SK-N-SH (cell line): ENCODE data around the gene DGCR6. TPM values are rescaled to one million over a fixed set of nuclear protein-coding genes. Genes with fewer than 3 reads are reported as not detected.

ENCODE experiments used
- CTCF ChIA-PET: fragments of 300-600, 350-600 bp; formaldehyde crosslinking; extraction: SDS; loops from one replicate; lab custom pipeline; 2021; lab: Yijun Ruan, JAX
- POLR2A ChIA-PET: fragments of 350-600 bp; sonication (Branson Sonifier 250); formaldehyde crosslinking; extraction: SDS; loops from one replicate; lab custom pipeline; 2020; ENCODE audit warnings: antibody characterized with exemption, inconsistent platforms; lab: Yijun Ruan, JAX
- DNase-seq: peaks from one replicate; pipeline ENCODE4 v3.0.0; 2012
- H2AFZ ChIP-seq: fragments of 200-600 bp; sonication (generic); 2 replicates; pipeline ENCODE4 v1.8.1; 2016; ENCODE audit warnings: antibody characterized with exemption, mild to moderate bottlenecking, low read depth
- H3F3A ChIP-seq: fragments of 200-600 bp; sonication (generic); replicated peaks from 2 replicates; pipeline ENCODE3; 2016; ENCODE audit warnings: antibody characterized with exemption, mild to moderate bottlenecking; ENCODE audit not compliant: insufficient read depth
- H3K27ac ChIP-seq, 2 experiments: fragments of 200-500 bp in 1 of 2; fragments of 200-600 bp in 1 of 2; sonication (Bioruptor generic) in 1 of 2; sonication (generic), shearing (Covaris generic) in 1 of 2; 2 replicates each; pipeline versions ENCODE4 v1.5.1 to v1.6.1; 2014 to 2016; ENCODE audit warnings: low read depth in 2 of 2, inconsistent platforms in 1 of 2, low read length in 1 of 2, mild to moderate bottlenecking in 1 of 2, mixed read lengths in 1 of 2
- H3K27me3 ChIP-seq: fragments of 200-600 bp; sonication (generic), shearing (Covaris generic); 2 replicates; pipeline ENCODE4 v1.6.1; 2016; ENCODE audit warnings: mixed run types; ENCODE audit not compliant: insufficient read depth
- H3K36me3 ChIP-seq, 2 experiments: fragments of 200-500 bp in 1 of 2; fragments of 200-600 bp in 1 of 2; sonication (Bioruptor generic) in 1 of 2; sonication (generic) in 1 of 2; replicated peaks in 1 of 2; 2 replicates each; pipeline versions ENCODE3 to v1.5.1; 2014 to 2016; ENCODE audit warnings: low read length in 1 of 2, mild to moderate bottlenecking in 1 of 2; ENCODE audit not compliant: insufficient read depth in 2 of 2, control insufficient read depth in 1 of 2
- H3K4me1 ChIP-seq, 2 experiments: fragments of 200-500 bp in 1 of 2; fragments of 200-600 bp in 1 of 2; sonication (Bioruptor generic) in 1 of 2; sonication (generic), shearing (Covaris generic) in 1 of 2; 2 replicates each; pipeline versions ENCODE4 v1.5.1 to v1.6.1; 2014 to 2016; ENCODE audit warnings: low read depth in 1 of 2, low read length in 1 of 2, mixed run types in 1 of 2; ENCODE audit not compliant: insufficient read depth in 2 of 2, control insufficient read depth in 1 of 2
- H3K4me2 ChIP-seq: fragments of 200-600 bp; sonication (generic), shearing (Covaris generic); 2 replicates; pipeline ENCODE4 v1.6.1; 2017; ENCODE audit warnings: mixed run types
- H3K4me3 ChIP-seq, 2 experiments: fragments of 200-500 bp in 1 of 2; fragments of 200-600 bp in 1 of 2; sonication (Bioruptor generic) in 1 of 2; sonication (generic), shearing (Covaris generic) in 1 of 2; 2 replicates each; pipeline versions ENCODE4 v1.5.1 to v1.8.1; 2014 to 2016; ENCODE audit warnings: low read depth in 2 of 2, inconsistent platforms in 1 of 2, low read length in 1 of 2, mild to moderate bottlenecking in 1 of 2, mixed read lengths in 1 of 2, moderate library complexity in 1 of 2
- H3K79me2 ChIP-seq: fragments of 200-600 bp; sonication (generic); 2 replicates; pipeline ENCODE4 v1.8.1; 2017; ENCODE audit warnings: mild to moderate bottlenecking; ENCODE audit not compliant: insufficient read depth
- H3K9ac ChIP-seq: fragments of 200-600 bp; sonication (generic); 2 replicates; pipeline ENCODE4 v1.6.1; 2017; ENCODE audit warnings: mixed run types
- H3K9me2 ChIP-seq: fragments of 200-600 bp; sonication (generic); 2 replicates; pipeline ENCODE4 v1.6.1; 2017; ENCODE audit warnings: mixed run types
- H3K9me3 ChIP-seq: fragments of 200-600 bp; sonication (generic); 2 replicates; pipeline ENCODE4 v1.6.1; 2017; ENCODE audit warnings: mixed run types, mild to moderate bottlenecking, moderate library complexity
- H4K20me1 ChIP-seq: fragments of 200-600 bp; sonication (generic); 2 replicates; pipeline ENCODE4 v1.6.1; 2017; ENCODE audit warnings: mild to moderate bottlenecking, mixed run types; ENCODE audit not compliant: insufficient read depth
- ELF1 ChIP-seq: IDR thresholded peaks from 2 replicates; pipeline ENCODE4 v1.4.0; 2012
- EP300 ChIP-seq, 2 experiments: IDR thresholded peaks; 2 replicates each; pipeline versions ENCODE4 v1.4.0 to v1.6.1; 2012; ENCODE audit warnings: borderline replicate concordance in 1 of 2, low read depth in 1 of 2, low read length in 1 of 2
- EZH2phosphoT487 ChIP-seq: fragments of 200-600 bp; sonication (generic); IDR thresholded peaks from 2 replicates; pipeline ENCODE4 v1.6.1; 2017; ENCODE audit warnings: low read depth, mixed run types, mild to moderate bottlenecking, antibody characterized with exemption, moderate library complexity, borderline replicate concordance
- FOXJ3 ChIP-seq: sonication (generic); formaldehyde crosslinking; IDR thresholded peaks from 2 replicates; pipeline ENCODE4 v1.5.1; 2020; ENCODE audit warnings: mild to moderate bottlenecking, missing genetic modification reagents
- GABPA ChIP-seq: IDR thresholded peaks from 2 replicates; pipeline ENCODE4 v1.4.0; 2012; ENCODE audit warnings: low read depth, mild to moderate bottlenecking
- GATA2 ChIP-seq: sonication (generic); formaldehyde crosslinking; IDR thresholded peaks from 2 replicates; pipeline ENCODE4 v1.5.0; 2020; ENCODE audit warnings: mild to moderate bottlenecking, missing genetic modification reagents
- JUND ChIP-seq: IDR thresholded peaks from 2 replicates; pipeline ENCODE4 v1.4.0; 2012
- MXI1 ChIP-seq: IDR thresholded peaks from 2 replicates; pipeline ENCODE4 v1.6.1; 2012; ENCODE audit warnings: mild to moderate bottlenecking, low read depth, low read length, improper control_type of control experiment
- NFIC ChIP-seq: IDR thresholded peaks from 2 replicates; pipeline ENCODE4 v1.4.0; 2012; ENCODE audit warnings: borderline replicate concordance
- NRF1 ChIP-seq: IDR thresholded peaks from 2 replicates; pipeline ENCODE4 v1.6.1; 2012; ENCODE audit warnings: low read depth, mild to moderate bottlenecking, low read length
- POLR2AphosphoS5 ChIP-seq: IDR thresholded peaks from 2 replicates; pipeline ENCODE4 v1.6.1; 2012; ENCODE audit warnings: low read depth, low read length
- RCOR1 ChIP-seq: fragments of 150-350 bp; IDR thresholded peaks from 2 replicates; pipeline ENCODE4 v1.6.1; 2017; ENCODE audit warnings: antibody characterized with exemption, low read length
- REST ChIP-seq: IDR thresholded peaks from 2 replicates; pipeline ENCODE4 v1.6.1; 2012; ENCODE audit warnings: mild to moderate bottlenecking, low read depth, low read length, moderate library complexity
- RFX5 ChIP-seq: IDR thresholded peaks from 2 replicates; pipeline ENCODE4 v1.6.1; 2012; ENCODE audit warnings: mild to moderate bottlenecking, improper control_type of control experiment, low read length
- RXRA ChIP-seq: IDR thresholded peaks from 2 replicates; pipeline ENCODE4 v1.4.0; 2012; ENCODE audit warnings: low read depth, mild to moderate bottlenecking, borderline replicate concordance
- SIN3A ChIP-seq: IDR thresholded peaks from 2 replicates; pipeline ENCODE4 v1.6.1; 2012; ENCODE audit warnings: low read depth, mild to moderate bottlenecking, low read length, moderate library complexity, borderline replicate concordance
- SMC3 ChIP-seq: IDR thresholded peaks from 2 replicates; pipeline ENCODE4 v1.6.1; 2012; ENCODE audit warnings: low read depth, low read length, improper control_type of control experiment
- TAF1 ChIP-seq: IDR thresholded peaks from 2 replicates; pipeline ENCODE4 v1.6.1; 2012; ENCODE audit warnings: low read depth, mild to moderate bottlenecking, low read length, moderate library complexity, borderline replicate concordance
- YY1 ChIP-seq: IDR thresholded peaks from 2 replicates; pipeline ENCODE4 v1.4.0; 2012; ENCODE audit warnings: low read depth, mild to moderate bottlenecking
- ZBTB33 ChIP-seq: IDR thresholded peaks from 2 replicates; pipeline ENCODE4 v1.4.0; 2012; ENCODE audit warnings: low read depth, borderline replicate concordance
- WGBS: methylation state at CpG from one replicate; pipeline ENCODE4 v1.1.6; 2017; ENCODE audit warnings: low lambda C conversion rate; 5-methylcytosine and 5-hydroxymethylcytosine counted together
- polyA plus RNA-seq, 3 experiments: library from polyadenylated mRNA; depleted of rRNA; stranded (reverse); fragments of >200 nt; gene quantifications; 2 replicates each; pipeline ENCODE4 v1.2.3, GENCODE V29; 2012

DGCR6 gene
- polyA plus RNA-seq, 1 of the 3 experiments (the other 2 are of a cell fraction), result 1.2 TPM

- H3K9me3 ChIP-seq, result no peaks in the 10 kb centered on the region
- no peaks in the 10 kb centered on the region for H3K36me3 ChIP-seq
- H3K9me2 ChIP-seq, result no peaks in the 10 kb centered on the region
- H4K20me1 ChIP-seq, result no peaks in the 10 kb centered on the region
- H3K4me3 ChIP-seq, result no peak overlapping the region
- no peak overlapping the region for H3K4me2 ChIP-seq
- H3K79me2 ChIP-seq, result no peaks in the 10 kb centered on the region
- 57% methylated on average over 6 of the region's 12 CpGs for WGBS
- H3K9ac ChIP-seq, result no peak overlapping the region
- TF ChIP-seq EP300 (IDR thresholded peaks at IDR 0.05; ENCODE audit: borderline replicate concordance in 1 of 2, low read depth in 1 of 2, low read length in 1 of 2), result no peak
- TF ChIP-seq GATA2 (CRISPR knock-in tag), result no peak
- TF ChIP-seq RXRA, result no peak
- TF ChIP-seq RCOR1, result no peak
- no peak for TF ChIP-seq NRF1
- TF ChIP-seq GABPA, result no peak
- TF ChIP-seq NFIC, result no peak
- TF ChIP-seq FOXJ3, result no peak
- TF ChIP-seq RFX5, result no peak
- no peak for TF ChIP-seq ZBTB33
- no peak for TF ChIP-seq MXI1
- TF ChIP-seq YY1, result no peak
- no peak for TF ChIP-seq REST
- no peak for TF ChIP-seq EZH2phosphoT487
- TF ChIP-seq ELF1, result no peak
- no peak for TF ChIP-seq JUND
- no peak for TF ChIP-seq TAF1
- no peak for TF ChIP-seq SMC3
- TF ChIP-seq SIN3A, result no peak
- no peak for TF ChIP-seq POLR2AphosphoS5
- H3F3A ChIP-seq, result no peaks in the 10 kb centered on the region
- no peak for DNase-seq
- no peaks in the 10 kb centered on the region; the same call in 1 of the 2 replicates for H3K27me3 ChIP-seq
- ChIA-PET POLR2A (no interaction called here), CTCF (interaction anchor here (0.7 to 1.3 kb wide), 3 partner anchors 12 to 42 kb away, joined by 3 to 4 read pairs (median 3); partner anchors contain the start of genes DGCR6 and PRODH)
- no peaks in the 10 kb centered on the region for H3K4me1 ChIP-seq
- no peak overlapping the region for H3K27ac ChIP-seq
- H2AFZ ChIP-seq, result no peak overlapping the region
These were observed 41.8 kb downstream of the DGCR6 start for GRCh38 chr22:18947905-18948304.
